ENCODE results near the gene CBS.

The CBS gene

GRCh38 chr21:43021191-43021590 is 54.4 kb downstream of the CBS start:
- Histone ChIP-seq H3F3A (ENCODE audit: low read depth) (no peaks in the 10 kb centered on the region), H3K4me1 (ENCODE audit: insufficient read depth, low read length, poor library complexity, severe bottlenecking) (no peaks in the 10 kb centered on the region), H2AFZ (ENCODE audit: low read length) (no peak overlapping the region), H3K9me2 (replicated peaks; ENCODE audit: low read depth, low read length) (no peaks in the 10 kb centered on the region), H3K9ac (ENCODE audit: low read depth, low read length, poor library complexity, severe bottlenecking) (no peak overlapping the region), H4K20me1 (ENCODE audit: insufficient read depth, low read length, poor library complexity, severe bottlenecking) (no peaks in the 10 kb centered on the region), H3K4me3 (ENCODE audit: low read length, poor library complexity, severe bottlenecking) (no peak overlapping the region), H3K9me3 (ENCODE audit: insufficient read depth, low read depth, low read length) (no peaks in the 10 kb centered on the region), H3K79me2 (ENCODE audit: insufficient read depth, low read length) (no peaks in the 10 kb centered on the region), H3K36me3 (ENCODE audit: insufficient read depth, low read length) (peaks cover 64% of the 10 kb centered on the region; the same call in 1 of the 2 replicates), H3K4me2 (ENCODE audit: low read depth, low read length, poor library complexity, severe bottlenecking) (no peak overlapping the region), H3K27me3 (ENCODE audit: insufficient read depth, low read length, poor library complexity, severe bottlenecking) (no peaks in the 10 kb centered on the region)
- TF ChIP-seq CTCF (conservative IDR thresholded peaks at IDR 0.05; ENCODE audit: low read length) (no peak), EZH2phosphoT487 (IDR thresholded peaks at IDR 0.05; ENCODE audit: borderline replicate concordance) (no peak)

- no peak overlapping the region for H3K4me2 ChIP-seq (ENCODE audit: low read depth, low read length, poor library complexity, severe bottlenecking)
- no peaks in the 10 kb centered on the region for H3K9me2 ChIP-seq (replicated peaks; ENCODE audit: low read depth, low read length)
- H4K20me1 ChIP-seq (ENCODE audit: insufficient read depth, low read length, poor library complexity, severe bottlenecking) = no peaks in the 10 kb centered on the region
- no peak for TF ChIP-seq EZH2phosphoT487 (IDR thresholded peaks at IDR 0.05; ENCODE audit: borderline replicate concordance)
- no peak for TF ChIP-seq CTCF (conservative IDR thresholded peaks at IDR 0.05; ENCODE audit: low read length)
- peaks cover 68% of the 10 kb centered on the region; the same call in 1 of the 2 replicates for H3K36me3 ChIP-seq (ENCODE audit: insufficient read depth, low read length)
- no peak overlapping the region for H3K9ac ChIP-seq (ENCODE audit: low read depth, low read length, poor library complexity, severe bottlenecking)
- H3K4me1 ChIP-seq (ENCODE audit: insufficient read depth, low read length, poor library complexity, severe bottlenecking) = no peaks in the 10 kb centered on the region
- no peaks in the 10 kb centered on the region for H3K79me2 ChIP-seq (ENCODE audit: insufficient read depth, low read length)
- H3K9me3 ChIP-seq (ENCODE audit: insufficient read depth, low read depth, low read length) = no peaks in the 10 kb centered on the region
- H2AFZ ChIP-seq (ENCODE audit: low read length) = no peak overlapping the region
- no peaks in the 10 kb centered on the region for H3F3A ChIP-seq (ENCODE audit: low read depth)
- no peaks in the 10 kb centered on the region for H3K27me3 ChIP-seq (ENCODE audit: insufficient read depth, low read length, poor library complexity, severe bottlenecking)
- H3K4me3 ChIP-seq (ENCODE audit: low read length, poor library complexity, severe bottlenecking) = no peak overlapping the region
These were observed 54.9 kb downstream of the CBS start for GRCh38 chr21:43020771-43021170.

- H3K36me3 ChIP-seq (ENCODE audit: insufficient read depth, low read length) = peaks cover 66% of the 10 kb centered on the region; the same call in 1 of the 2 replicates
- H3K4me3 ChIP-seq (ENCODE audit: low read length, poor library complexity, severe bottlenecking) = no peak overlapping the region
- H3F3A ChIP-seq (ENCODE audit: low read depth) = no peaks in the 10 kb centered on the region
- H3K9me2 ChIP-seq (replicated peaks; ENCODE audit: low read depth, low read length) = no peaks in the 10 kb centered on the region
- TF ChIP-seq EZH2phosphoT487 (IDR thresholded peaks at IDR 0.05; ENCODE audit: borderline replicate concordance) = no peak
- TF ChIP-seq CTCF (conservative IDR thresholded peaks at IDR 0.05; ENCODE audit: low read length) = no peak
- no peak overlapping the region for H3K4me2 ChIP-seq (ENCODE audit: low read depth, low read length, poor library complexity, severe bottlenecking)
- no peaks in the 10 kb centered on the region for H4K20me1 ChIP-seq (ENCODE audit: insufficient read depth, low read length, poor library complexity, severe bottlenecking)
- H3K9me3 ChIP-seq (ENCODE audit: insufficient read depth, low read depth, low read length) = no peaks in the 10 kb centered on the region
- H2AFZ ChIP-seq (ENCODE audit: low read length) = no peak overlapping the region
- no peaks in the 10 kb centered on the region for H3K27me3 ChIP-seq (ENCODE audit: insufficient read depth, low read length, poor library complexity, severe bottlenecking)
- no peaks in the 10 kb centered on the region for H3K4me1 ChIP-seq (ENCODE audit: insufficient read depth, low read length, poor library complexity, severe bottlenecking)
- H3K79me2 ChIP-seq (ENCODE audit: insufficient read depth, low read length) = no peaks in the 10 kb centered on the region
- H3K9ac ChIP-seq (ENCODE audit: low read depth, low read length, poor library complexity, severe bottlenecking) = no peak overlapping the region
These were observed 55.5 kb downstream of the CBS start for GRCh38 chr21:43020177-43020576.

Measured in Loucy (cell line).